SJSA1 (cell line): ENCODE results near the gene SELENBP1. TPM values are rescaled to one million over a fixed set of nuclear protein-coding genes. Genes with fewer than 3 reads are reported as not detected.
"Not testable (repeated sequence)": the region's sequence is repeated elsewhere in the genome, so short reads cannot be mapped to it uniquely, and the experiment has no call there.

Experiments
- DNase-seq, 2 experiments: peaks; one replicate each; pipeline ENCODE4 v3.0.0-alpha.2; 2015 to 2020; ENCODE audit warnings: low spot score in 2 of 2, low read depth in 1 of 2
- H3K27ac ChIP-seq: fragments of 250-450 bp; sonication (Bioruptor Pico); 2 replicates; pipeline ENCODE4 v1.5.1; 2020; ENCODE audit warnings: mild to moderate bottlenecking, moderate library complexity
- H3K27me3 ChIP-seq: fragments of 250-450 bp; sonication (Bioruptor Pico); replicated peaks from 2 replicates; pipeline ENCODE4 v1.5.1; 2020; ENCODE audit warnings: mild to moderate bottlenecking, moderate library complexity
- H3K36me3 ChIP-seq: fragments of 250-450 bp; sonication (Bioruptor Pico); 2 replicates; pipeline ENCODE4 v1.5.1; 2020; ENCODE audit warnings: mild to moderate bottlenecking
- H3K4me1 ChIP-seq: fragments of 250-450 bp; sonication (Bioruptor Pico); replicated peaks from 2 replicates; pipeline ENCODE4 v1.6.1; 2021; ENCODE audit warnings: mild to moderate bottlenecking
- H3K4me3 ChIP-seq: fragments of 250-450 bp; sonication (Bioruptor Pico); 2 replicates; pipeline ENCODE4 v1.5.1; 2020; ENCODE audit warnings: mild to moderate bottlenecking
- H3K9me3 ChIP-seq: fragments of 250-450 bp; sonication (Bioruptor Pico); replicated peaks from 2 replicates; pipeline ENCODE4 v1.5.1; 2020; ENCODE audit warnings: mild to moderate bottlenecking
- total RNA-seq: library from RNA; depleted of rRNA; stranded (reverse); fragments of >200 nt; shearing (Covaris generic); gene quantifications from 2 replicates; pipeline ENCODE4 v1.2.3, GENCODE V29; 2014

Gene SELENBP1
- total RNA-seq, 1 experiment from 2014 or later = 21.6 TPM

GRCh38 chr1:151369302-151369610 lies 3.2 kb downstream of the SELENBP1 start:
- Histone ChIP-seq H3K27ac (no peak overlapping the region), H3K27me3 (no peaks in the 10 kb centered on the region), H3K4me3 (no peak overlapping the region), H3K4me1 (peaks cover 17% of the 10 kb centered on the region), H3K9me3 (no peaks in the 10 kb centered on the region), H3K36me3 (peaks cover 15% of the 10 kb centered on the region)
- no peak for DNase-seq

GRCh38 chr1:151368393-151369301 lies 3.9 kb downstream of the SELENBP1 start:
- Histone ChIP-seq H3K9me3 (no peaks in the 10 kb centered on the region), H3K36me3 (peaks cover 21% of the 10 kb centered on the region), H3K4me1 (peaks cover 17% of the 10 kb centered on the region), H3K27ac (no peak overlapping the region), H3K4me3 (no peak overlapping the region), H3K27me3 (no peaks in the 10 kb centered on the region)
- DNase-seq = no peak

GRCh38 chr1:151367658-151368392 lies 4.7 kb downstream of the SELENBP1 start:
- Histone ChIP-seq H3K36me3 (peaks cover 23% of the 10 kb centered on the region), H3K27ac (no peak overlapping the region), H3K4me1 (peaks cover 15% of the 10 kb centered on the region), H3K27me3 (no peaks in the 10 kb centered on the region), H3K4me3 (no peak overlapping the region), H3K9me3 (peaks cover under 1% of the 10 kb centered on the region; the same call in 1 of the 2 replicates)
- DNase-seq = no peak

- H3K4me3 ChIP-seq = no peak overlapping the region
- peaks cover 9% of the 10 kb centered on the region; the same call in 1 of the 2 replicates for H3K9me3 ChIP-seq
These were observed 7.5 kb downstream of the SELENBP1 start for GRCh38 chr1:151364996-151365395.

GRCh38 chr1:151362308-151363155 lies 10.0 kb downstream of the SELENBP1 start:
- Histone ChIP-seq H3K36me3 (peaks cover 23% of the 10 kb centered on the region), H3K27me3 (no peaks in the 10 kb centered on the region)

More at GRCh38 chr1:151364996-151365395, 7.5 kb downstream of the SELENBP1 start:
- H3K27ac ChIP-seq = no peak overlapping the region
- no peaks in the 10 kb centered on the region for H3K4me1 ChIP-seq
- no peak for DNase-seq
- H3K27me3 ChIP-seq = no peaks in the 10 kb centered on the region
- H3K36me3 ChIP-seq = peaks cover 23% of the 10 kb centered on the region

GRCh38 chr1:151361883-151362282 lies 10.6 kb downstream of the SELENBP1 start:
- Histone ChIP-seq H3K36me3 (peaks cover 23% of the 10 kb centered on the region), H3K27ac (no peak overlapping the region), H3K4me3 (no peak overlapping the region), H3K9me3 (peaks cover 9% of the 10 kb centered on the region; the same call in 1 of the 2 replicates), H3K27me3 (no peaks in the 10 kb centered on the region), H3K4me1 (peaks cover 3% of the 10 kb centered on the region)
- no peak for DNase-seq

More at GRCh38 chr1:151362308-151363155, 10.0 kb downstream of the SELENBP1 start:
- Histone ChIP-seq H3K4me3 (no peak overlapping the region), H3K27ac (no peak overlapping the region), H3K9me3 (peaks cover 9% of the 10 kb centered on the region; the same call in 1 of the 2 replicates), H3K4me1 (no peaks in the 10 kb centered on the region)
- DNase-seq = no peak

GRCh38 chr1:151356696-151357095 lies 15.8 kb downstream of the SELENBP1 start:
- Histone ChIP-seq H3K4me3 (no peak overlapping the region), H3K36me3 (no peaks in the 10 kb centered on the region), H3K9me3 (no peaks in the 10 kb centered on the region), H3K4me1 (peaks cover 14% of the 10 kb centered on the region), H3K27me3 (no peaks in the 10 kb centered on the region), H3K27ac (no peak overlapping the region; the same call in 1 of the 2 replicates)
- peak in 1 of 2 experiments; percentile 45 for DNase-seq

GRCh38 chr1:151352021-151352718 lies 20.3 kb downstream of the SELENBP1 start:
- DNase-seq = no peak
- H3K27ac ChIP-seq = no peak overlapping the region
- H3K27me3 ChIP-seq = no peaks in the 10 kb centered on the region
- no peaks in the 10 kb centered on the region for H3K36me3 ChIP-seq
- H3K4me1 ChIP-seq = peaks cover 22% of the 10 kb centered on the region
- no peak overlapping the region for H3K4me3 ChIP-seq
- H3K9me3 ChIP-seq = no peaks in the 10 kb centered on the region

- not testable (repeated sequence) for H3K27ac ChIP-seq, H3K4me3 ChIP-seq, H3K36me3 ChIP-seq, H3K9me3 ChIP-seq, H3K27me3 ChIP-seq, DNase-seq
- H3K4me1 ChIP-seq = peaks cover 16% of the 10 kb centered on the region
These were observed 22.2 kb downstream of the SELENBP1 start for GRCh38 chr1:151350323-151350722.

GRCh38 chr1:151347523-151348246 lies 24.8 kb downstream of the SELENBP1 start:
- peaks cover 16% of the 10 kb centered on the region for H3K4me1 ChIP-seq
- H3K36me3 ChIP-seq = peaks cover 27% of the 10 kb centered on the region
- H3K9me3 ChIP-seq = no peaks in the 10 kb centered on the region
- H3K27ac ChIP-seq = peak overlapping the region; percentile 93
- H3K4me3 ChIP-seq = peak overlapping the region; percentile 55
- no peaks in the 10 kb centered on the region for H3K27me3 ChIP-seq
- DNase-seq = no peak

GRCh38 chr1:151346769-151347522 lies 25.6 kb downstream of the SELENBP1 start, which contains the start of gene RFX5:
Gene RFX5 (minus strand): TSS chr1:151347252. CDS start chr1:151346320, 932 bp downstream.
- Histone ChIP-seq H3K27me3 (no peaks in the 10 kb centered on the region), H3K9me3 (no peaks in the 10 kb centered on the region), H3K27ac (peak within 1 kb of the TSS; percentile 93), H3K36me3 (peaks cover 30% of the 10 kb centered on the region), H3K4me1 (peaks cover 16% of the 10 kb centered on the region), H3K4me3 (peak within 1 kb of the TSS; percentile 55)
- peak; percentile 97 to 99 for DNase-seq
